ENCODE data around the gene KIF1A. TPM values are rescaled to one million over a fixed set of nuclear protein-coding genes. Genes with fewer than 3 reads are reported as not detected.

The KIF1A gene
- polyA plus RNA-seq, 1 donor (not counting 4 experiments of a cell fraction or from before 2014, with no cell fraction given) = not detected

DNA sequence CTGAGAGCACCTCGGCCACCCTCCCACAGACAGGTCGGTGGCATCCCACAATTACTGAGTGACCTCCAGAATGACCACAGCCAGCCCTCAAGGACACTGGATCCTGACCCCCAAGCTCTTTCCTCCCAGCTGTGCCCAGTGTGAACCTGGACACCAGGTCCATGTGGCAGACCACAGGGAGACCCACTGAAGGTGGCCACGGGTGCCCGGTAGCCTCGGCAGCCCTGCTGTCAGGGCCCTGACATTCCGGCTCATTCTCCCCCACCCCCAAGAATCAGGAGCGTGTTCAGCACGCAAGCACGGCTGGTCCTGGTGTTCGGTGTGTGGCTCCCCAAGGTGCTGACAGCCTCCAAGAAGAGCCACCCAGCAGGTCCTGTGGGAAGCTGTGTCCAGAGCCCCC lies 95.6 kb downstream of the KIF1A start:
- Histone ChIP-seq H3K27ac (ENCODE audit: control insufficient read depth, insufficient read depth, low read length) (no peak overlapping the region), H3K4me1 (ENCODE audit: control insufficient read depth, extremely low read depth, insufficient read depth, low read length) (no peaks in the 10 kb centered on the region), H3K79me2 (ENCODE audit: control insufficient read depth, insufficient read depth, low read length) (no peaks in the 10 kb centered on the region), H3K4me3 (ENCODE audit: control insufficient read depth in 2 of 3, extremely low read depth in 1 of 3, insufficient read depth in 2 of 3, low read depth in 1 of 3, low read length in 3 of 3) (no peak overlapping the region), H3K27me3 (ENCODE audit: control insufficient read depth, extremely low read depth, insufficient read depth, low read length) (peaks cover 1% of the 10 kb centered on the region), H2AFZ (ENCODE audit: control insufficient read depth, low read length) (no peak overlapping the region), H3K9ac (ENCODE audit: control insufficient read depth, extremely low read depth, insufficient read depth, low read length) (no peak overlapping the region), H4K20me1 (ENCODE audit: control insufficient read depth, extremely low read depth, insufficient read depth, low read length) (no peaks in the 10 kb centered on the region), H3K9me3 (ENCODE audit: control insufficient read depth, low read depth, low read length) (no peaks in the 10 kb centered on the region), H3K4me2 (ENCODE audit: control insufficient read depth, extremely low read depth, insufficient read depth, low read depth, low read length) (no peak overlapping the region), H3K36me3 (ENCODE audit: control insufficient read depth in 2 of 2, extremely low read depth in 1 of 2, insufficient read depth in 2 of 2, low read length in 2 of 2) (no peaks in the 10 kb centered on the region), H3K9me1 (ENCODE audit: control insufficient read depth, extremely low read depth, insufficient read depth, low read length) (no peaks in the 10 kb centered on the region)
- FAIRE-seq = no peak
- TF ChIP-seq EZH2 (IDR thresholded peaks at IDR 0.05; ENCODE audit: low read length) = no peak
- TF ChIP-seq, protein P1, sequence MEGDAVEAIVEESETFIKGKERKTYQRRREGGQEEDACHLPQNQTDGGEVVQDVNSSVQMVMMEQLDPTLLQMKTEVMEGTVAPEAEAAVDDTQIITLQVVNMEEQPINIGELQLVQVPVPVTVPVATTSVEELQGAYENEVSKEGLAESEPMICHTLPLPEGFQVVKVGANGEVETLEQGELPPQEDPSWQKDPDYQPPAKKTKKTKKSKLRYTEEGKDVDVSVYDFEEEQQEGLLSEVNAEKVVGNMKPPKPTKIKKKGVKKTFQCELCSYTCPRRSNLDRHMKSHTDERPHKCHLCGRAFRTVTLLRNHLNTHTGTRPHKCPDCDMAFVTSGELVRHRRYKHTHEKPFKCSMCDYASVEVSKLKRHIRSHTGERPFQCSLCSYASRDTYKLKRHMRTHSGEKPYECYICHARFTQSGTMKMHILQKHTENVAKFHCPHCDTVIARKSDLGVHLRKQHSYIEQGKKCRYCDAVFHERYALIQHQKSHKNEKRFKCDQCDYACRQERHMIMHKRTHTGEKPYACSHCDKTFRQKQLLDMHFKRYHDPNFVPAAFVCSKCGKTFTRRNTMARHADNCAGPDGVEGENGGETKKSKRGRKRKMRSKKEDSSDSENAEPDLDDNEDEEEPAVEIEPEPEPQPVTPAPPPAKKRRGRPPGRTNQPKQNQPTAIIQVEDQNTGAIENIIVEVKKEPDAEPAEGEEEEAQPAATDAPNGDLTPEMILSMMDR (optimal IDR thresholded peaks at IDR 0.05 in 1 of 3, IDR thresholded peaks at IDR 0.05 in 1 of 3, conservative IDR thresholded peaks at IDR 0.05 in 1 of 3; ENCODE audit: extremely low read depth in 1 of 3, insufficient read depth in 2 of 3, low read length in 3 of 3) = no peak
- no peak for DNase-seq (ENCODE audit: low read depth, low spot score)
- dilution Hi-C loops (cut with MboI; ENCODE audit: extremely low pct_ligation_motif_present, low sequenced_read_pairs) = no loop called here

DNA sequence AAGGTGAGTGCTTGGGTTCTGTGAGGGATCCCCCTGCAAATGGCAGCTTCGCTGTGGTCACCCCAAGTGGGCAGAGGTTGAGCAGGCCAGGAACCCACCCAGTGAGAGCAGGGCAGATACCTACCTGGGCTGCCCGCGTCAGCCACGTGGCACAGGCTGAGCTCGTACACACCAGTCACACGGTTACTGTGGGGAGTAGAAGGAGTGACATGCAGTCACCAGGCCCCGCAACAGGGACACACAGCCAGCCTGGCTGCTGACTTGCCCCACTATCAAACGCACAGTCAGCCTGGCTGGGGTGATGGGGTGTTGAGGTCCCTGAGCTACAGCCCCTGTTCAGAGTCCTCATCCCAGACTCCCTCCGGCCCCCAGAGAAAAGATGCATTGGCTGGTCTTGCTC lies 96.2 kb downstream of the KIF1A start:
- Histone ChIP-seq H3K36me3 (ENCODE audit: control insufficient read depth in 2 of 2, extremely low read depth in 1 of 2, insufficient read depth in 2 of 2, low read length in 2 of 2) (no peaks in the 10 kb centered on the region), H3K27ac (ENCODE audit: control insufficient read depth, insufficient read depth, low read length) (no peak overlapping the region), H3K4me2 (ENCODE audit: control insufficient read depth, extremely low read depth, insufficient read depth, low read depth, low read length) (no peak overlapping the region), H2AFZ (ENCODE audit: control insufficient read depth, low read length) (no peak overlapping the region), H3K9ac (ENCODE audit: control insufficient read depth, extremely low read depth, insufficient read depth, low read length) (no peak overlapping the region), H3K79me2 (ENCODE audit: control insufficient read depth, insufficient read depth, low read length) (no peaks in the 10 kb centered on the region), H4K20me1 (ENCODE audit: control insufficient read depth, extremely low read depth, insufficient read depth, low read length) (no peaks in the 10 kb centered on the region), H3K9me3 (ENCODE audit: control insufficient read depth, low read depth, low read length) (no peaks in the 10 kb centered on the region), H3K27me3 (ENCODE audit: control insufficient read depth, extremely low read depth, insufficient read depth, low read length) (no peaks in the 10 kb centered on the region), H3K4me3 (ENCODE audit: control insufficient read depth in 2 of 3, extremely low read depth in 1 of 3, insufficient read depth in 2 of 3, low read depth in 1 of 3, low read length in 3 of 3) (no peak overlapping the region), H3K4me1 (ENCODE audit: control insufficient read depth, extremely low read depth, insufficient read depth, low read length) (no peaks in the 10 kb centered on the region), H3K9me1 (ENCODE audit: control insufficient read depth, extremely low read depth, insufficient read depth, low read length) (no peaks in the 10 kb centered on the region)
- dilution Hi-C loops (cut with MboI; ENCODE audit: extremely low pct_ligation_motif_present, low sequenced_read_pairs) = no loop called here
- no peak for DNase-seq (ENCODE audit: low read depth, low spot score)
- no peak for FAIRE-seq
- TF ChIP-seq EZH2 (IDR thresholded peaks at IDR 0.05; ENCODE audit: low read length) = no peak
- TF ChIP-seq, protein P1 (optimal IDR thresholded peaks at IDR 0.05 in 1 of 3, IDR thresholded peaks at IDR 0.05 in 1 of 3, conservative IDR thresholded peaks at IDR 0.05 in 1 of 3; ENCODE audit: extremely low read depth in 1 of 3, insufficient read depth in 2 of 3, low read length in 3 of 3) = no peak
